Cardiac fibroblast (primary cell): ENCODE results near the gene CSAD.
"Not testable (repeated sequence)": the region's sequence is repeated elsewhere in the genome, so short reads cannot be mapped to it uniquely, and the experiment has no call there.

Experiments used
- DNase-seq, 2 donors: peaks; one replicate each; pipeline versions ENCODE4 v3.0.0 to v3.0.0-alpha.2; 2010; ENCODE audit warnings: low read depth in 2 of 2
- H3K4me3 ChIP-seq, 2 donors: replicated peaks in 1 of 2; 1 replicate in 1 of 2; 2 replicates in 1 of 2; pipeline ENCODE4 v1.5.1; 2011; ENCODE audit warnings: low read depth in 2 of 2, low read length in 2 of 2, mild to moderate bottlenecking in 2 of 2, moderate library complexity in 1 of 2
- TF ChIP-seq, protein P1 (sequence below): IDR thresholded peaks from one replicate; pipeline ENCODE4 v1.5.1; 2011; ENCODE audit warnings: low read depth, mild to moderate bottlenecking, low read length, inconsistent platforms

The CSAD gene

DNA sequence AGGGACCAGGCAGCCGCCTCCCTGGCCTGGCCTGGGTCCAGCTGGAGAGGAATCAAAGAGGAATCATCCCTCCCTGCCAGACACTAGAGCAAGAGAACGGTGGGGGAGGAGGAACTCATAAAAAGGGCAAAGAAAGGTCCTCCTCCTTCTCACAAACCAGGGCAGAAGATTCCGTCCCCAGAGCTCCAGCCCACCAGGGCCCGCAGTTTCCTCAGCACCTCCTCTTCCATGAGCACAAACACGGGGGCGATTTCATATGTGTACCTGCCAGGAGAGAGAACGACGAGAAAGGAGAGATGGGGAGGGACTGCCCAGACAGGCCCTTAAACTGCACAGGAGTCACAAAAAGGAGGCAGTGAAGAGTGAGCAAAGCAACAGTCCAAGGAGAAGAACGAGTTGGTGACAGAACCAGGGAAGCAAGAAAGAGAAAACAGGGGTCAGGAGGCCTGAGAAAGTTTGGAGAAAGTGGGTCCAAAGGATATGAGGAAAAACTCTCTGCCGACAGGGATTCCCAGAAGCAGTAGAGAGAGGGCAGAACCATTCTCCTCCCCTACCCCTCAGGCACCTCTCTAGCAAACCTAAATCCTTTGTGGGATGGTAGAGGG is 8.9 kb downstream of the CSAD start:
- H3K4me3 ChIP-seq = no peak overlapping the region
- DNase-seq = no peak
- TF ChIP-seq, protein P1, sequence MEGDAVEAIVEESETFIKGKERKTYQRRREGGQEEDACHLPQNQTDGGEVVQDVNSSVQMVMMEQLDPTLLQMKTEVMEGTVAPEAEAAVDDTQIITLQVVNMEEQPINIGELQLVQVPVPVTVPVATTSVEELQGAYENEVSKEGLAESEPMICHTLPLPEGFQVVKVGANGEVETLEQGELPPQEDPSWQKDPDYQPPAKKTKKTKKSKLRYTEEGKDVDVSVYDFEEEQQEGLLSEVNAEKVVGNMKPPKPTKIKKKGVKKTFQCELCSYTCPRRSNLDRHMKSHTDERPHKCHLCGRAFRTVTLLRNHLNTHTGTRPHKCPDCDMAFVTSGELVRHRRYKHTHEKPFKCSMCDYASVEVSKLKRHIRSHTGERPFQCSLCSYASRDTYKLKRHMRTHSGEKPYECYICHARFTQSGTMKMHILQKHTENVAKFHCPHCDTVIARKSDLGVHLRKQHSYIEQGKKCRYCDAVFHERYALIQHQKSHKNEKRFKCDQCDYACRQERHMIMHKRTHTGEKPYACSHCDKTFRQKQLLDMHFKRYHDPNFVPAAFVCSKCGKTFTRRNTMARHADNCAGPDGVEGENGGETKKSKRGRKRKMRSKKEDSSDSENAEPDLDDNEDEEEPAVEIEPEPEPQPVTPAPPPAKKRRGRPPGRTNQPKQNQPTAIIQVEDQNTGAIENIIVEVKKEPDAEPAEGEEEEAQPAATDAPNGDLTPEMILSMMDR = no peak

- H3K4me3 ChIP-seq = no peak overlapping the region
- TF ChIP-seq, protein P1 = no peak
- DNase-seq = no peak
Measured at GRCh38 chr12:53170876-53171724, 9.6 kb downstream of the CSAD start.

DNA sequence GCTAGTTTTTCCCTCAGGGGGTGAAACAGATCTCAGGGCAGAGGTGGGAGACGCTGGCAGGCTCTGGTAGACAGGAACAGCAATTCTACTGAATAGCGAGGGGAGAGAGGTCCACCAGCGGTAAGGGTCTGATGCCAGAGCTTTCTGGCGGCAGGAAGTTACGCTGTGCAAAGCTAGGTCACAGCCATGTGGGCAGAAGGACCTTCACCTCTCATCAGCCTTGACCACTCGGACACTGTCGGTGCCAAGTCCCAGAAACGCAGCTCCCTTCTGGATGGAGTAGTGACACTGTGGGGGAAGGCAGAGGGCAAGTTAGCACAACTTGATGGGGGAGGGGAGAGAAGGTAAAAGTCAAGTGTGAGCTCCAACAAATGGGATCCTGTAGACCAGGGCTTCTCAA is 10.5 kb downstream of the CSAD start:
- no peak for DNase-seq
- TF ChIP-seq, protein P1 = no peak
- no peak overlapping the region for H3K4me3 ChIP-seq

DNA sequence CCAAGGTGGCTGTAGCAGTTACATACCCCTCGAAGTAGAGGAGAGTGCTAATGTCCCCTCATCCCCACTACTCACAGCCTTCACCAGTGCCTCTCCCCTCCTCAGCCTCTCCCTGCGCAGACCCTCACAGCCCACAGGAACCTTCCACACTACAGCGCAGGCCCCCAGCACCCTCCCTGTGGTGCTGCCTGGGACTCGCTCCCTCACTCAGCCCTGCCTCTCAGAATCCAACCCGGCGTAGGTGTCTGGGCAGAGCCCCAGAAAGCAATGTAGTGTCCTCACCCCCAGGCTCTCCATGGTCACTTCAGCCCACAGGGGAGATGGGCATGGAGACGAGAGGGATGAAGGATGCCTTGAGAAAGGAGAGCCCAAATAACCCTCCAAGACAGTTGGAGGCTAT is 11.1 kb downstream of the CSAD start:
- no peak overlapping the region for H3K4me3 ChIP-seq
- TF ChIP-seq, protein P1 = no peak
- no peak for DNase-seq

- no peak overlapping the region for H3K4me3 ChIP-seq
- TF ChIP-seq, protein P1 = no peak
- DNase-seq = no peak
Measured at GRCh38 chr12:53166837-53167236, 13.9 kb downstream of the CSAD start.

- not testable (repeated sequence) for H3K4me3 ChIP-seq, DNase-seq
Measured at GRCh38 chr12:53163008-53163407, 17.7 kb downstream of the CSAD start.

DNA sequence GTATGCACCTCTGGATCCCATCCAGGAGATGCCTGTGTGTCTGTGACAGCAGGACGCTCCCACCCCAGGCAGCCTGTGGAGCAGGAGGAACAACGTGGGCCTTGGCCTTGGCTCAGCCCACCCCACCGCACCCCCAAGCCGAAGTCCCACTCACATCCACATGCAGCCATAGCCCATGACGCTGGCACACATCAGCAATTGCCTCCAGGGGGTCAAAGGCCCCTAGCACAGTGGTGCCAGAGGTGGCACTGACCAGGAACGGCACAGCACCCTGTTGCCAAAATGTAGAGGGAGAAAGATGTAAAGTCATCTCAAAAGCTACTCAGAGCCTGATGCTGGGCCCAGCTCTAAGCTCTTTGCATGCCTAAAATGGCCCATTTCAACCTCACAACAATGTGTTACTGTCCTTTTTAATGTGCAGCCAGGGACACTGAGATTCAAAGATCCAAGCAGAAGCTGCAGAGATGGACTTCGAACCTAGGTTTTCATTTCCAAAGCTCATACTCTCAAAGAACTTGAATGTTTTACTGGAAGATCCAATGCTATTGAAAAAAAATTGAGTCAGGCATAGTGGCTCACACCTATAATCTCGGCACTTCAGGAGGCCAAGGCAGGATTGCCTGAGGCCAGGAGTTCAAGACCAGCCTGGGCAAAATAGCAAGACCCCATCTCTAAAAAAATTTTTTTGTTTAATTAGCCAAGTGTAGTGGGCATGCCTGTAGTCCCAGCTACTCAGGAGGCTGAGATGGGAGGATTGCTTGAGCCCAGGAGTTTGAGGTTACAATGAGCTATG is 19.4 kb downstream of the CSAD start:
- no peak for DNase-seq
- H3K4me3 ChIP-seq = no peak overlapping the region
- TF ChIP-seq, protein P1 = no peak
